ENCODE results near the gene SPAG17.
A peak's percentile ranks its signal among the peaks of the same experiment; 100 is the strongest.

SPAG17 gene

GRCh38 chr1:118049981-118050380 lies 135.0 kb downstream of the SPAG17 start:
- peak; percentile 9 for DNase-seq

- DNase-seq = no peak
Observed at GRCh38 chr1:118047650-118048224, 137.3 kb downstream of the SPAG17 start.

- DNase-seq = no peak
Observed at GRCh38 chr1:118047006-118047649, 137.9 kb downstream of the SPAG17 start.

GRCh38 chr1:118043624-118044023 lies 141.4 kb downstream of the SPAG17 start:
- DNase-seq = no peak

GRCh38 chr1:118042501-118042900 lies 142.5 kb downstream of the SPAG17 start:
- no peak for DNase-seq

GRCh38 chr1:118039170-118039569 lies 145.9 kb downstream of the SPAG17 start:
- DNase-seq = no peak

GRCh38 chr1:118032883-118033282 lies 152.1 kb downstream of the SPAG17 start:
- DNase-seq = no peak

GRCh38 chr1:118028267-118028666 lies 156.8 kb downstream of the SPAG17 start:
- no peak for DNase-seq

- DNase-seq = no peak
Observed at GRCh38 chr1:118023199-118023598, 161.8 kb downstream of the SPAG17 start.

- no peak for DNase-seq
Observed at GRCh38 chr1:118021668-118022067, 163.4 kb downstream of the SPAG17 start.

- DNase-seq = no peak
Observed at GRCh38 chr1:118018060-118018459, 167.0 kb downstream of the SPAG17 start.

- DNase-seq = no peak
Observed at GRCh38 chr1:118013938-118014337, 171.1 kb downstream of the SPAG17 start.

GRCh38 chr1:118013336-118013735 lies 171.7 kb downstream of the SPAG17 start:
- no peak for DNase-seq

GRCh38 chr1:118012515-118013124 lies 172.4 kb downstream of the SPAG17 start:
- no peak for DNase-seq

- no peak for DNase-seq
Observed at GRCh38 chr1:118008011-118008410, 177.0 kb downstream of the SPAG17 start.

- no peak for DNase-seq
Observed at GRCh38 chr1:118007391-118007790, 177.6 kb downstream of the SPAG17 start.

- no peak for DNase-seq
Observed at GRCh38 chr1:118004312-118004711, 180.7 kb downstream of the SPAG17 start.

- no peak for DNase-seq
Observed at GRCh38 chr1:117985973-117986372, 199.1 kb downstream of the SPAG17 start.

- DNase-seq = no peak
Observed at GRCh38 chr1:117985239-117985638, 199.8 kb downstream of the SPAG17 start.

- DNase-seq = peak; percentile 67
Observed at GRCh38 chr1:117981455-117982192, 203.4 kb downstream of the SPAG17 start.

- no peak for DNase-seq
Observed at GRCh38 chr1:117976381-117976780, 208.6 kb downstream of the SPAG17 start.

- no peak for DNase-seq
Observed at GRCh38 chr1:117971777-117972176, 213.3 kb downstream of the SPAG17 start.

GRCh38 chr1:117970252-117970651 lies 214.8 kb downstream of the SPAG17 start:
- peak; percentile 92 for DNase-seq

- DNase-seq = peak; percentile 92
Observed at GRCh38 chr1:117967881-117968280, 217.1 kb downstream of the SPAG17 start.

Data from DMS79 treated with DMSO at 0.1 percent for 48 hours (cell line).